Esophagus squamous epithelium (tissue), 4 donors: ENCODE results near the gene RNF215.

Source experiments
- POLR2A ChIP-seq, 4 donors: fragments of 450-650 bp; IDR thresholded peaks; one replicate each; pipeline ENCODE4 v1.6.1; 2017; ENCODE audit warnings: antibody characterized with exemption in 4 of 4, mild to moderate bottlenecking in 4 of 4, moderate library complexity in 3 of 4
- TF ChIP-seq, protein P1 (sequence below), 6 experiments: fragments of 450-650 bp in 4 of 6; fragments of 200-600 bp in 2 of 6; sonication (generic) in 2 of 6; IDR thresholded peaks; one replicate each; pipeline ENCODE4 v1.5.1; 2016 to 2019; ENCODE audit warnings: antibody characterized with exemption in 6 of 6, mild to moderate bottlenecking in 4 of 6, moderate library complexity in 4 of 6

DNA sequence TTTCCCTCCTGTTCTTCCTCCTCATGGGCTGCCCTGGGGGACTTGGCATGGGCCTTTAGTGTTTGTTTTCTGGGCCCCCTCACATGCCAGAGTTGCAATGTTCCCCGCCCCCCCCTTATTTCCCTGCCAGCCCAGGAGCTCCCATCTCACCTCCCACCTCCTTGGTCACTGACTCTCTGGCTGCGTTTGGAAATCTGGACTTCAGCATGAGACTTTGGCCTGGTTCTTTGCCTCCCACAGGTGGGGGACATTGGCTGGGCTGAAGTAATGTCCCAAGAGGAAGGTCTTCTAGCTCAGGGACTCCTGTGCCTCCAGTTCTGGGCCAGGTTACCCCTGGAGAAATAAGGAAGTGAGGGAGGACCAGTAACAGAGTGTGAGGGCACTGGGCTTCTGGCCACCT, 45.3 kb upstream of the RNF215 start:
- TF ChIP-seq POLR2A (IDR thresholded peaks at IDR 0.05): no peak
- TF ChIP-seq, protein P1, sequence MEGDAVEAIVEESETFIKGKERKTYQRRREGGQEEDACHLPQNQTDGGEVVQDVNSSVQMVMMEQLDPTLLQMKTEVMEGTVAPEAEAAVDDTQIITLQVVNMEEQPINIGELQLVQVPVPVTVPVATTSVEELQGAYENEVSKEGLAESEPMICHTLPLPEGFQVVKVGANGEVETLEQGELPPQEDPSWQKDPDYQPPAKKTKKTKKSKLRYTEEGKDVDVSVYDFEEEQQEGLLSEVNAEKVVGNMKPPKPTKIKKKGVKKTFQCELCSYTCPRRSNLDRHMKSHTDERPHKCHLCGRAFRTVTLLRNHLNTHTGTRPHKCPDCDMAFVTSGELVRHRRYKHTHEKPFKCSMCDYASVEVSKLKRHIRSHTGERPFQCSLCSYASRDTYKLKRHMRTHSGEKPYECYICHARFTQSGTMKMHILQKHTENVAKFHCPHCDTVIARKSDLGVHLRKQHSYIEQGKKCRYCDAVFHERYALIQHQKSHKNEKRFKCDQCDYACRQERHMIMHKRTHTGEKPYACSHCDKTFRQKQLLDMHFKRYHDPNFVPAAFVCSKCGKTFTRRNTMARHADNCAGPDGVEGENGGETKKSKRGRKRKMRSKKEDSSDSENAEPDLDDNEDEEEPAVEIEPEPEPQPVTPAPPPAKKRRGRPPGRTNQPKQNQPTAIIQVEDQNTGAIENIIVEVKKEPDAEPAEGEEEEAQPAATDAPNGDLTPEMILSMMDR (IDR thresholded peaks at IDR 0.05): no peak
